Progenitor cell of endocrine pancreas (in vitro differentiated cells): Measurements from ENCODE around the gene PIANP. TPM values are rescaled to one million over a fixed set of nuclear protein-coding genes. Genes with fewer than 3 reads are reported as not detected.
"Not testable (repeated sequence)": the region's sequence is repeated elsewhere in the genome, so short reads cannot be mapped to it uniquely, and the experiment has no call there.

Source experiments
- DNase-seq: peaks from one replicate; pipeline ENCODE4 v3.0.0; 2021; ENCODE audit warnings: low spot score; ENCODE audit not compliant: unreplicated experiment
- H3K27ac Mint-ChIP-seq: 2 replicates; pipeline ENCODE4 v1.8.0; 2021; ENCODE audit warnings: mild to moderate bottlenecking, moderate library complexity, mixed read lengths
- H3K27me3 Mint-ChIP-seq: 2 replicates; pipeline ENCODE4 v1.8.0; 2021; ENCODE audit warnings: mixed read lengths
- H3K36me3 Mint-ChIP-seq: 2 replicates; pipeline ENCODE4 v1.8.0; 2022; ENCODE audit warnings: mixed read lengths; ENCODE audit not compliant: insufficient read depth
- H3K4me1 Mint-ChIP-seq: 2 replicates; pipeline ENCODE4 v1.8.0; 2021; ENCODE audit warnings: low read depth, mixed read lengths
- H3K4me3 Mint-ChIP-seq: 2 replicates; pipeline ENCODE4 v1.8.0; 2021; ENCODE audit warnings: low read depth, mild to moderate bottlenecking, moderate library complexity, mixed read lengths
- H3K9me3 Mint-ChIP-seq: 2 replicates; pipeline ENCODE4 v1.8.0; 2021; ENCODE audit warnings: low read depth, mixed read lengths
- long read RNA-seq: library from polyadenylated mRNA; unstranded; transcript quantifications from one replicate; pipeline ENCODE4 v2.0.0, GENCODE V29; 2020
- total RNA-seq: library from RNA; stranded (reverse); gene quantifications from 2 replicates; pipeline ENCODE4 v1.2.1, GENCODE V29; 2021
- TF ChIP-seq, protein P1 (sequence below): fragments of 200-600 bp; sonication (generic); IDR thresholded peaks from one replicate; pipeline ENCODE4 v1.5.0; 2021; ENCODE audit warnings: antibody characterized with exemption, mild to moderate bottlenecking; ENCODE audit not compliant: unreplicated experiment

The PIANP gene, protein sequence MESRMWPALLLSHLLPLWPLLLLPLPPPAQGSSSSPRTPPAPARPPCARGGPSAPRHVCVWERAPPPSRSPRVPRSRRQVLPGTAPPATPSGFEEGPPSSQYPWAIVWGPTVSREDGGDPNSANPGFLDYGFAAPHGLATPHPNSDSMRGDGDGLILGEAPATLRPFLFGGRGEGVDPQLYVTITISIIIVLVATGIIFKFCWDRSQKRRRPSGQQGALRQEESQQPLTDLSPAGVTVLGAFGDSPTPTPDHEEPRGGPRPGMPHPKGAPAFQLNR
- total RNA-seq = 2.0 and 2.4 TPM in 2 replicates
- long read RNA-seq = 0 reads

GRCh38 chr12:6700646-6701051, at the start of gene PIANP:
Gene PIANP, minus strand, starts transcription at chr12:6700815. Its CDS starts 2,754 bp downstream, at chr12:6698061.
- H3K4me3 Mint-ChIP-seq = peak within 1 kb of the TSS; percentile 71
- H3K27ac Mint-ChIP-seq = peak within 1 kb of the TSS; percentile 18
- peaks cover 9% of the 10 kb centered on the region for H3K4me1 Mint-ChIP-seq
- H3K9me3 Mint-ChIP-seq = no peaks in the 10 kb centered on the region
- DNase-seq = peak; percentile 67
- peaks cover 88% of the 10 kb centered on the region for H3K27me3 Mint-ChIP-seq
- TF ChIP-seq, protein P1, sequence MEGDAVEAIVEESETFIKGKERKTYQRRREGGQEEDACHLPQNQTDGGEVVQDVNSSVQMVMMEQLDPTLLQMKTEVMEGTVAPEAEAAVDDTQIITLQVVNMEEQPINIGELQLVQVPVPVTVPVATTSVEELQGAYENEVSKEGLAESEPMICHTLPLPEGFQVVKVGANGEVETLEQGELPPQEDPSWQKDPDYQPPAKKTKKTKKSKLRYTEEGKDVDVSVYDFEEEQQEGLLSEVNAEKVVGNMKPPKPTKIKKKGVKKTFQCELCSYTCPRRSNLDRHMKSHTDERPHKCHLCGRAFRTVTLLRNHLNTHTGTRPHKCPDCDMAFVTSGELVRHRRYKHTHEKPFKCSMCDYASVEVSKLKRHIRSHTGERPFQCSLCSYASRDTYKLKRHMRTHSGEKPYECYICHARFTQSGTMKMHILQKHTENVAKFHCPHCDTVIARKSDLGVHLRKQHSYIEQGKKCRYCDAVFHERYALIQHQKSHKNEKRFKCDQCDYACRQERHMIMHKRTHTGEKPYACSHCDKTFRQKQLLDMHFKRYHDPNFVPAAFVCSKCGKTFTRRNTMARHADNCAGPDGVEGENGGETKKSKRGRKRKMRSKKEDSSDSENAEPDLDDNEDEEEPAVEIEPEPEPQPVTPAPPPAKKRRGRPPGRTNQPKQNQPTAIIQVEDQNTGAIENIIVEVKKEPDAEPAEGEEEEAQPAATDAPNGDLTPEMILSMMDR = no peak
- H3K36me3 Mint-ChIP-seq = no peaks in the 10 kb centered on the region

DNA sequence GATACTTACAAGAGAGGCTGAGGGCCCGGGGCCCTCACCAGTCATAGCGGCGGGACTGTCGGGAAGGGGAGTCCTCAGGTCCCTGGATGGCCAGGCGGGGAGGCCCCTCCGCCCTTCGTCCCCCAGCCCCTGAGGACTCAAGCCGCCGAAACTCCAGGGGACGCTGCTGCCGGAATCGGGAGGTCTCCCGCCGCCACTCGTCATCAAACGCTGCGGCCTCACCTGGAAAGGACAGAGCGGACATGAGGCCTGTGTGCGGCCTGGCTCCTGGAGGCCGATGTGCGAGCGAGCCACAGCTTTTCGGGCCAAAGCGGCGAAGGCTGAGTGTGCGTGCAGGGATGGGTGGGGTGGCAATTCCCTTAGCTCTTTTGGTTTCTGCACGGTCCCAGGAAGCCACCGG, 48.1 kb upstream of the PIANP start:
- H3K4me1 Mint-ChIP-seq = peaks cover 12% of the 10 kb centered on the region
- H3K27me3 Mint-ChIP-seq = no peaks in the 10 kb centered on the region
- TF ChIP-seq, protein P1 = no peak
- no peak overlapping the region for H3K27ac Mint-ChIP-seq
- H3K36me3 Mint-ChIP-seq = peaks cover 43% of the 10 kb centered on the region
- DNase-seq = no peak
- H3K4me3 Mint-ChIP-seq = no peak overlapping the region
- no peaks in the 10 kb centered on the region for H3K9me3 Mint-ChIP-seq

GRCh38 chr12:6747216-6747615, 46.6 kb upstream of the PIANP start:
- Mint-ChIP-seq H3K27ac (no peak overlapping the region), H3K27me3 (no peaks in the 10 kb centered on the region), H3K4me3 (no peak overlapping the region), H3K4me1 (peaks cover 5% of the 10 kb centered on the region), H3K9me3 (no peaks in the 10 kb centered on the region), H3K36me3 (peaks cover 40% of the 10 kb centered on the region)
- TF ChIP-seq, protein P1 = no peak
- DNase-seq = no peak

DNA sequence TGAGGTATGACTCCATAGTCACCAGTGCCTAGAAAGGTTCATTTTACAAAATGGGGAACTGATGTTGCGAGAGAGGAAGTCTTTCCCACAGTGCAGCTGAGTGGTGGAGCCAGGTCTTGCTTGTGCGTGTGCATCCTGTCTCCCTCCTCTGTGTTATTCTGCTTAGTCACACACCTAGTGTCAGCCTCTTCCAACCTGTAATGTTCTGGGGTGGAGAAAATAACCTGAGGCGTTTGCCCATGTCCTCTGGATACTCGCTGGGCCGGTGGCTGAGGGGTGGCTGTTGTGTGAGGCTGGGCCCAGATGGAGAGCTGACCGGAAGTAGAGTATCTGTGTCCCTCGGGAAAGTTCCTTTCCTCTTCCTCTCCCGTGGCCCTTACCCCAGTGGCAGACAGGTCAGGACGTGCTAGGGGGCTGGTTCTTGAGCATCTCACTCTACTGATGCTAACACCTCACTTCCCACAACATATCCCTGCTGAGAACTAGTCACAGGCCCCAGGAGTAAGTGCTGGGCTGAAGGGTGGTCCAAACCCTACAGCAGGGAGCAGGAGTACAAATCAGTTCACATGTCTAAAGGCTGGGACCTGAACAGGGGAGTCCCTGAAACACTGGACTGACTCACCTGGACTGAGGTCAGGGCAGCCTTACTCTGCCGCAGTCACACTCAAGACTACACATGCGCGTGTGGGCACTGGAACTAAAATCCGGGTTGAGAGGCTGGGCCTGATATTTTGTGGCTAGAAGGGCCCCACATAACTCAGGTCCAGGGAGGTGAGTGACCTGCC, 45.3 kb upstream of the PIANP start:
- H3K27ac Mint-ChIP-seq = peak overlapping the region; percentile 65
- H3K9me3 Mint-ChIP-seq = no peaks in the 10 kb centered on the region
- TF ChIP-seq, protein P1 = no peak
- H3K4me3 Mint-ChIP-seq = no peak overlapping the region
- no peak for DNase-seq
- no peaks in the 10 kb centered on the region for H3K27me3 Mint-ChIP-seq
- H3K4me1 Mint-ChIP-seq = no peaks in the 10 kb centered on the region
- H3K36me3 Mint-ChIP-seq = peaks cover 35% of the 10 kb centered on the region

- H3K27me3 Mint-ChIP-seq, H3K4me3 Mint-ChIP-seq, H3K4me1 Mint-ChIP-seq, H3K27ac Mint-ChIP-seq, DNase-seq, H3K9me3 Mint-ChIP-seq: not testable (repeated sequence)
- H3K36me3 Mint-ChIP-seq = peaks cover 24% of the 10 kb centered on the region
Observed at GRCh38 chr12:6743300-6743699, 42.7 kb upstream of the PIANP start.
